HCT116 (cell line): ENCODE data around the gene RHEX. TPM values are rescaled to one million over a fixed set of nuclear protein-coding genes. Genes with fewer than 3 reads are reported as not detected.

Experiments
- ATAC-seq: fragments of 200-7000 bp; cut with Tn5 transposase; 2 replicates; pipeline ENCODE4 v1.9.1; 2020; ENCODE audit warnings: mild to moderate bottlenecking, moderate library complexity
- BruUV-seq: library from RNA; stranded (reverse); fragments of 400-500 nt; replicated peaks from 2 replicates; lab custom pipeline; 2021; lab: Mats Ljungman, UMichigan
- CTCF ChIA-PET: fragments of 300-600 bp; sonication (Branson Sonifier 250); formaldehyde crosslinking; loops from one replicate; lab custom pipeline; 2021; ENCODE audit warnings: antibody characterized with exemption; lab: Charles Lee
- POLR2A ChIA-PET: fragments of 300-600, 350-600 bp; sonication (Branson Sonifier 250); formaldehyde crosslinking; loops from one replicate; lab custom pipeline; 2021; ENCODE audit warnings: antibody characterized with exemption; lab: Charles Lee
- RAD21 ChIA-PET, 2 experiments: fragments of 300-600 bp; sonication (Branson Sonifier 250); formaldehyde crosslinking; loops; one replicate each; lab custom pipeline; 2023; ENCODE audit warnings: low total read pairs in 2 of 2; ENCODE audit not compliant: uncharacterized antibody in 2 of 2, unreplicated experiment in 2 of 2, low non-redundant PET in 1 of 2; lab: Charles Lee
- DNase-seq: peaks from one replicate; pipeline ENCODE4 v3.0.0-alpha.2; 2010; ENCODE audit warnings: low read depth, low spot score
- H2AFZ ChIP-seq: fragments of 200-600 bp; shearing (Covaris generic), sonication (generic); 2 replicates; pipeline ENCODE4 v1.6.1; 2017; ENCODE audit warnings: low read depth, mixed run types, mixed read lengths, antibody characterized with exemption, low read length; ENCODE audit not compliant: poor library complexity, severe bottlenecking
- H3K27ac ChIP-seq: 2 replicates; pipeline ENCODE4 v1.5.1; 2012; ENCODE audit warnings: low read depth, low read length
- H3K27me3 ChIP-seq: fragments of 200-600 bp; sonication (generic); 2 replicates; pipeline ENCODE4 v1.6.1; 2016; ENCODE audit warnings: mixed run types, low read length, mixed read lengths; ENCODE audit not compliant: insufficient read depth
- H3K36me3 ChIP-seq, 2 experiments: fragments of 200-500 bp in 1 of 2; fragments of 200-600 bp in 1 of 2; sonication (Bioruptor generic) in 1 of 2; sonication (generic) in 1 of 2; 2 replicates each; pipeline versions ENCODE4 v1.5.1 to v1.6.1; 2014 to 2016; ENCODE audit warnings: low read length in 2 of 2, inconsistent platforms in 1 of 2, mixed read lengths in 1 of 2, mixed run types in 1 of 2; ENCODE audit not compliant: insufficient read depth in 2 of 2, control insufficient read depth in 1 of 2
- H3K4me1 ChIP-seq, 2 experiments: fragments of 200-600 bp in 1 of 2; sonication (generic) in 1 of 2; 2 replicates each; pipeline versions ENCODE4 v1.5.1 to v1.6.1; 2012 to 2017; ENCODE audit warnings: low read length in 2 of 2, inconsistent platforms in 1 of 2, mild to moderate bottlenecking in 1 of 2, mixed read lengths in 1 of 2, mixed run types in 1 of 2, moderate library complexity in 1 of 2; ENCODE audit not compliant: insufficient read depth in 2 of 2, control insufficient read depth in 1 of 2
- H3K4me2 ChIP-seq: fragments of 200-600 bp; sonication (generic); 2 replicates; pipeline ENCODE4 v1.6.1; 2017; ENCODE audit warnings: mixed run types, low read length, mixed read lengths
- H3K4me3 ChIP-seq, 2 experiments: fragments of 200-600 bp in 1 of 2; sonication (generic) in 1 of 2; replicated peaks in 1 of 2; 2 replicates each; pipeline ENCODE4 v1.5.1; 2011 to 2016; ENCODE audit warnings: low read length in 2 of 2, control low read depth in 1 of 2, low read depth in 1 of 2, mild to moderate bottlenecking in 1 of 2, mixed read lengths in 1 of 2, mixed run types in 1 of 2
- H3K79me2 ChIP-seq: fragments of 200-600 bp; sonication (generic); 2 replicates; pipeline ENCODE4 v1.6.1; 2017; ENCODE audit warnings: mild to moderate bottlenecking, mixed run types, low read length, moderate library complexity, mixed read lengths; ENCODE audit not compliant: insufficient read depth
- H3K9ac ChIP-seq: fragments of 200-600 bp; sonication (generic); 2 replicates; pipeline ENCODE4 v1.6.1; 2016; ENCODE audit warnings: low read length, mixed read lengths
- H3K9me2 ChIP-seq: fragments of 200-600 bp; sonication (generic), shearing (Covaris generic); 2 replicates; pipeline ENCODE4 v1.6.1; 2017; ENCODE audit warnings: mixed run types, mild to moderate bottlenecking, moderate library complexity; ENCODE audit not compliant: insufficient read depth
- H3K9me3 ChIP-seq, 2 experiments: fragments of 200-500 bp in 1 of 2; fragments of 200-600 bp in 1 of 2; sonication (Bioruptor generic) in 1 of 2; sonication (generic) in 1 of 2; 2 replicates each; pipeline ENCODE4 v1.6.1; 2014 to 2017; ENCODE audit warnings: low read length in 2 of 2, mixed read lengths in 2 of 2, inconsistent platforms in 1 of 2, low read depth in 1 of 2, mild to moderate bottlenecking in 1 of 2, mixed run types in 1 of 2, moderate library complexity in 1 of 2; ENCODE audit not compliant: control insufficient read depth in 1 of 2, insufficient read depth in 1 of 2
- H4K20me1 ChIP-seq: fragments of 200-600 bp; sonication (generic), shearing (Covaris generic); 2 replicates; pipeline ENCODE4 v1.6.1; 2017; ENCODE audit warnings: mixed run types, mild to moderate bottlenecking, moderate library complexity; ENCODE audit not compliant: insufficient read depth
- ATF3 ChIP-seq: IDR thresholded peaks from 2 replicates; pipeline ENCODE4 v1.6.1; 2012
- CTCF ChIP-seq, 3 experiments: fragments of 200-600 bp in 1 of 3; sonication (generic) in 1 of 3; IDR thresholded peaks in 2 of 3; conservative IDR thresholded peaks in 1 of 3; 2 replicates each; pipeline ENCODE4 v1.5.1; 2012 to 2017; ENCODE audit warnings: low read depth in 2 of 3, low read length in 2 of 3, antibody characterized with exemption in 1 of 3, borderline replicate concordance in 1 of 3, control low read depth in 1 of 3, mild to moderate bottlenecking in 1 of 3, mixed read lengths in 1 of 3, mixed run types in 1 of 3, moderate library complexity in 1 of 3; ENCODE audit not compliant: insufficient read depth in 1 of 3
- ELF1 ChIP-seq: IDR thresholded peaks from 2 replicates; pipeline ENCODE4 v1.6.1; 2012; ENCODE audit warnings: low read depth, borderline replicate concordance
- EZH2 ChIP-seq: fragments of 200-600 bp; sonication (generic); IDR thresholded peaks from 2 replicates; pipeline ENCODE4 v1.6.1; 2017; ENCODE audit warnings: antibody characterized with exemption, mixed run types
- EZH2phosphoT487 ChIP-seq: fragments of 200-600 bp; IDR thresholded peaks from 2 replicates; pipeline ENCODE4 v1.6.1; 2018; ENCODE audit warnings: antibody characterized with exemption, borderline replicate concordance
- MAX ChIP-seq: IDR thresholded peaks from 2 replicates; pipeline ENCODE4 v1.6.1; 2012
- POLR2A ChIP-seq: IDR thresholded peaks from 2 replicates; pipeline ENCODE4 v1.7.0; 2011; ENCODE audit warnings: borderline replicate concordance; ENCODE audit not compliant: insufficient read depth, insufficient read length; ENCODE audit errors: extremely low read depth
- POLR2AphosphoS5 ChIP-seq: IDR thresholded peaks from 2 replicates; pipeline ENCODE4 v1.6.1; 2011; ENCODE audit warnings: mild to moderate bottlenecking, low read depth, low read length, moderate library complexity
- SIN3A ChIP-seq: IDR thresholded peaks from 2 replicates; pipeline ENCODE4 v1.6.1; 2012; ENCODE audit warnings: low read depth
- TCF7L2 ChIP-seq: IDR thresholded peaks from 2 replicates; pipeline ENCODE4 v1.7.0; 2011; ENCODE audit warnings: borderline replicate concordance, inconsistent platforms; ENCODE audit not compliant: insufficient read depth, insufficient read length; ENCODE audit errors: extremely low read depth
- YY1 ChIP-seq: IDR thresholded peaks from 2 replicates; pipeline ENCODE4 v1.6.1; 2011; ENCODE audit warnings: low read length, low read depth, moderate library complexity, mild to moderate bottlenecking; ENCODE audit not compliant: insufficient replicate concordance; ENCODE audit errors: extremely low read depth
- ZFX ChIP-seq: fragments of 450-650 bp; IDR thresholded peaks from 2 replicates; pipeline ENCODE4 v1.6.1; 2017
- intact Hi-C: fragments of 100-400 bp; cut with micrococcal nuclease; formaldehyde crosslinking; loops from 2 replicates; pipeline ENCODE4 v1.10.0; 2022
- total RNA-seq: library from RNA; stranded (reverse); gene quantifications from one replicate; pipeline ENCODE4 v1.2.1, GENCODE V29; 2021; ENCODE audit not compliant: unreplicated experiment

RHEX gene
- total RNA-seq, 1 experiment from 2014 or later: not detected

- no peaks in the 10 kb centered on the region for H3K36me3 ChIP-seq
Measured at GRCh38 chr1:206059355-206059915, 6.5 kb downstream of the RHEX start.

More at GRCh38 chr1:206059355-206059915, 6.5 kb downstream of the RHEX start:
- DNase-seq (no peak), ATAC-seq (no peak)
- Histone ChIP-seq H3K4me1 (no peaks in the 10 kb centered on the region), H2AFZ (no peak overlapping the region), H3K9me3 (no peaks in the 10 kb centered on the region), H3K79me2 (no peaks in the 10 kb centered on the region), H3K4me3 (no peak overlapping the region), H3K9me2 (no peaks in the 10 kb centered on the region), H4K20me1 (no peaks in the 10 kb centered on the region), H3K9ac (no peak overlapping the region), H3K27me3 (no peaks in the 10 kb centered on the region), H3K27ac (no peak overlapping the region), H3K4me2 (no peak overlapping the region)
- TF ChIP-seq EZH2phosphoT487: no peak
- no peak for TF ChIP-seq POLR2A
- no peak for TF ChIP-seq CTCF (IDR thresholded peaks at IDR 0.05 in 2 of 3, conservative IDR thresholded peaks at IDR 0.05 in 1 of 3; ENCODE audit: borderline replicate concordance in 1 of 3, insufficient read depth in 1 of 3, low read depth in 2 of 3, low read length in 2 of 3)
- no peak for TF ChIP-seq ATF3
- no peak for TF ChIP-seq ZFX
- TF ChIP-seq MAX: no peak
- no peak for TF ChIP-seq YY1
- TF ChIP-seq ELF1: no peak
- TF ChIP-seq EZH2: no peak
- no peak for TF ChIP-seq POLR2AphosphoS5
- TF ChIP-seq TCF7L2: no peak
- TF ChIP-seq SIN3A: no peak
- intact Hi-C loops: no loop called here
- ChIA-PET RAD21 (no interaction called here), POLR2A (no interaction called here), CTCF (no interaction called here)
- no TSS peak for BruUV-seq
